HG03520 (cell line): ENCODE results near the gene PCDHB9.
"Not testable (repeated sequence)": the region's sequence is repeated elsewhere in the genome, so short reads cannot be mapped to it uniquely, and the experiment has no call there.

Experiments used
- ATAC-seq: cut with Tn5 transposase; IDR thresholded peaks from one replicate; pipeline ENCODE4 v1.9.1; 2021; ENCODE audit warnings: mild to moderate bottlenecking, moderate library complexity; ENCODE audit not compliant: unreplicated experiment

The PCDHB9 gene

GRCh38 chr5:141234109-141234667 lies 47.2 kb downstream of the PCDHB9 start:
- no peak for ATAC-seq

GRCh38 chr5:141235922-141236321 lies 49.0 kb downstream of the PCDHB9 start:
- ATAC-seq = not testable (repeated sequence)

- ATAC-seq = no peak
Measured at GRCh38 chr5:141236516-141237313, 49.8 kb downstream of the PCDHB9 start.
